HFFc6 (cell line): ENCODE results near the gene REEP6. TPM values are rescaled to one million over a fixed set of nuclear protein-coding genes. Genes with fewer than 3 reads are reported as not detected.
"Not testable (repeated sequence)": the region's sequence is repeated elsewhere in the genome, so short reads cannot be mapped to it uniquely, and the experiment has no call there.

ENCODE experiments used
- DNase-seq: peaks from one replicate; pipeline ENCODE4 v3.0.0-alpha.2; 2018
- H3K27ac Mint-ChIP-seq: 2 replicates; pipeline ENCODE4 v1.8.0; 2020; ENCODE audit warnings: mild to moderate bottlenecking, mixed read lengths
- H3K27me3 Mint-ChIP-seq: 2 replicates; pipeline ENCODE4 v1.8.0; 2021; ENCODE audit warnings: mild to moderate bottlenecking, moderate library complexity, mixed read lengths; ENCODE audit not compliant: insufficient read depth
- H3K36me3 Mint-ChIP-seq: 2 replicates; pipeline ENCODE4 v1.8.0; 2021; ENCODE audit warnings: low read depth, mixed read lengths
- H3K4me1 Mint-ChIP-seq: 2 replicates; pipeline ENCODE4 v1.8.0; 2020; ENCODE audit warnings: low read depth, mixed read lengths
- H3K4me3 Mint-ChIP-seq: 2 replicates; pipeline ENCODE4 v1.8.0; 2020; ENCODE audit warnings: mild to moderate bottlenecking, moderate library complexity, mixed read lengths
- H3K9me3 Mint-ChIP-seq: 2 replicates; pipeline ENCODE4 v1.8.0; 2020; ENCODE audit warnings: mild to moderate bottlenecking, mixed read lengths
- total RNA-seq, 6 experiments: library from RNA; stranded (reverse); fragmentation: NEBNext Ultra II Directional; extraction: Animal tissue kit (Norgen Biotek cat#: 25700); gene quantifications; 2 replicates in 1 of 6; 3 replicates in 5 of 6; pipeline ENCODE4 v1.2.3, GENCODE V29; 2021
- TF ChIP-seq, protein P1 (sequence below): fragments of 200-600 bp; sonication (generic); IDR thresholded peaks from 2 replicates; pipeline ENCODE4 v1.5.0; 2021; ENCODE audit warnings: antibody characterized with exemption, mild to moderate bottlenecking

Gene REEP6
- total RNA-seq, 6 experiments from 2014 or later, result 1.7 to 4.6 (median 2.1) TPM

DNA sequence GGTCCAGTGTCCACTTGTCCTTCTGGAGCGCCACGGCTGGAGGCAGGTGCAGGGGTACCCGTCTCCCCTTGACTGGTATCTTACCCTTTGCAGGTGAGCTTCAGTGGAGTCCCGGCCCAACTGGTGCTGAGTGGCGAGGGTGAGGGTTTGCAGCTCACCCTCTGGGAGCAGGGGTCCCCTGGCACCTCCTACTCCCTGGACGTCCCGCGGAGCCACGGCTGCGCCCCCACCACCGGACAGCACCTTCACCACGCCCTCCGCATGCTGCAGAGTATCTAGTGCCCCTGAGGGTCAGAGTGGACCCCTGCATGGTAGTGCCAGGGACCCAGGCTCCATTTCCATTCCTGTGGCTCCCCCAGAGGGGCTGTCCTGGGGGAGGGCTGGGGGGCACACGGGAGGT, 44.0 kb downstream of the REEP6 start:
- Mint-ChIP-seq H3K9me3 (no peaks in the 10 kb centered on the region), H3K36me3 (no peaks in the 10 kb centered on the region), H3K4me1 (no peaks in the 10 kb centered on the region; the same call in 1 of the 2 replicates), H3K4me3 (no peak overlapping the region), H3K27ac (no peak overlapping the region), H3K27me3 (peaks cover 14% of the 10 kb centered on the region)
- DNase-seq, result no peak
- TF ChIP-seq, protein P1, sequence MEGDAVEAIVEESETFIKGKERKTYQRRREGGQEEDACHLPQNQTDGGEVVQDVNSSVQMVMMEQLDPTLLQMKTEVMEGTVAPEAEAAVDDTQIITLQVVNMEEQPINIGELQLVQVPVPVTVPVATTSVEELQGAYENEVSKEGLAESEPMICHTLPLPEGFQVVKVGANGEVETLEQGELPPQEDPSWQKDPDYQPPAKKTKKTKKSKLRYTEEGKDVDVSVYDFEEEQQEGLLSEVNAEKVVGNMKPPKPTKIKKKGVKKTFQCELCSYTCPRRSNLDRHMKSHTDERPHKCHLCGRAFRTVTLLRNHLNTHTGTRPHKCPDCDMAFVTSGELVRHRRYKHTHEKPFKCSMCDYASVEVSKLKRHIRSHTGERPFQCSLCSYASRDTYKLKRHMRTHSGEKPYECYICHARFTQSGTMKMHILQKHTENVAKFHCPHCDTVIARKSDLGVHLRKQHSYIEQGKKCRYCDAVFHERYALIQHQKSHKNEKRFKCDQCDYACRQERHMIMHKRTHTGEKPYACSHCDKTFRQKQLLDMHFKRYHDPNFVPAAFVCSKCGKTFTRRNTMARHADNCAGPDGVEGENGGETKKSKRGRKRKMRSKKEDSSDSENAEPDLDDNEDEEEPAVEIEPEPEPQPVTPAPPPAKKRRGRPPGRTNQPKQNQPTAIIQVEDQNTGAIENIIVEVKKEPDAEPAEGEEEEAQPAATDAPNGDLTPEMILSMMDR, result no peak

DNA sequence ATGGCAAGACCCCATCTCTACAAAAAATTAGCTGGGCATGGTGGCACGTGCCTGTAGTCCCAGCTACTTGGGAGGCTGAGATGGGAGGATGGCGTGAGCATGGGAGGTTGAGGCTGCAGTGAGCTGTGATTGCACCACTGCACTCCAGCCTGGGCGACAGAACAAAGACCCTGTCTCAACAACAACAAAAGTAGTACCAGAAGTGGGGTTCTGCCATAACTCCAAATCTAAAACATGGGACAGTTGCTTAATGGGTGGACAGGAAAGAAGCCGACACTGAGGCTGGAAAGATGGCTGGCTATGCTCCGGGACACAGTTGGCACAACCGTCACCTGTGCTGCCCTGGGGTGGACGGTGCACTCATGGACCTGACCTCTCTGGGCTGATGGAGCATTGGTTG, 44.7 kb downstream of the REEP6 start:
- H3K9me3 Mint-ChIP-seq, H3K27ac Mint-ChIP-seq, H3K4me1 Mint-ChIP-seq, DNase-seq, H3K36me3 Mint-ChIP-seq, H3K4me3 Mint-ChIP-seq: not testable (repeated sequence)
- peaks cover 21% of the 10 kb centered on the region for H3K27me3 Mint-ChIP-seq

DNA sequence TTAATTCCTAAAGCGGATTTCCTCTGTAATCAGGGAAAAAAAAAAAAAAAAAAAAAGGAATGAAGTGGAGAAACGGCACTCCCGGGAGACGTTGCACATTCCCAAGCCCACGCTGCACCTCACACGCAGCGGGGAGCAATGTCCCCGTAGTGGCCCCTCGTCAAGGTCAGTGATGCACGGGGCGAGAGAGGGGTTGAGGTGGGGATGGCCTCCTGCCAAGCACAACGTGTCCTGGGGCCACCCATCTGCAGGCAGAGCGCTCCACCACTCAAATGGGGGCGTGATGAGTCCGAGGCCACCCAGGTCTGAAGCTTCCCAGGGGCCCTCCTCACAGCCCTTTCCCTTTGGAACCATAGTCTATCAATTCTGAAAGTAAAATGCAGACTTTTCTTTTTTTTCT, 48.0 kb downstream of the REEP6 start:
- Mint-ChIP-seq H3K4me3 (no peak overlapping the region), H3K27ac (no peak overlapping the region), H3K9me3 (no peaks in the 10 kb centered on the region), H3K27me3 (peaks cover 32% of the 10 kb centered on the region), H3K4me1 (peaks cover 5% of the 10 kb centered on the region), H3K36me3 (no peaks in the 10 kb centered on the region)
- TF ChIP-seq, protein P1, result no peak
- DNase-seq, result no peak

DNA sequence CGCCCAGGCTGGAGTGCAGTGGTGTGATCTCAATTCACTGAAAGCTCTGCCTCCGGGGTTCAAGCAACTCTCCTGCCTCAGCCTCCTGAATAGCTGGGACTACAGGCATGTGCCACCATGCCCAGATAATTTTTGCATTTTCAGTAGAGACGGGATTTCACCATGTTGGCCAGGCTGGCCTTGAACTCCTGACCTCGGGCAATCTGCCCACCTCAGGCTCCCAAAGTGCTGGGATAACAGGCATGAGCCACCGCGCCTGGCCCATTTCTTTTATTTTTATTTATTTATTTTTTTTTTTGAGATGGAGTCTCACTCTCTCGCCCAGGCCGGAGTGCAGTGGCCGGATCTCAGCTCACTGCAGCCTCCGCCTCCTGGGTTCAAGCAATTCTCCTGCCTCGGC, 48.8 kb downstream of the REEP6 start:
- H3K9me3 Mint-ChIP-seq, H3K27ac Mint-ChIP-seq, H3K36me3 Mint-ChIP-seq, H3K4me3 Mint-ChIP-seq, H3K4me1 Mint-ChIP-seq, DNase-seq: not testable (repeated sequence)
- peaks cover 32% of the 10 kb centered on the region for H3K27me3 Mint-ChIP-seq

DNA sequence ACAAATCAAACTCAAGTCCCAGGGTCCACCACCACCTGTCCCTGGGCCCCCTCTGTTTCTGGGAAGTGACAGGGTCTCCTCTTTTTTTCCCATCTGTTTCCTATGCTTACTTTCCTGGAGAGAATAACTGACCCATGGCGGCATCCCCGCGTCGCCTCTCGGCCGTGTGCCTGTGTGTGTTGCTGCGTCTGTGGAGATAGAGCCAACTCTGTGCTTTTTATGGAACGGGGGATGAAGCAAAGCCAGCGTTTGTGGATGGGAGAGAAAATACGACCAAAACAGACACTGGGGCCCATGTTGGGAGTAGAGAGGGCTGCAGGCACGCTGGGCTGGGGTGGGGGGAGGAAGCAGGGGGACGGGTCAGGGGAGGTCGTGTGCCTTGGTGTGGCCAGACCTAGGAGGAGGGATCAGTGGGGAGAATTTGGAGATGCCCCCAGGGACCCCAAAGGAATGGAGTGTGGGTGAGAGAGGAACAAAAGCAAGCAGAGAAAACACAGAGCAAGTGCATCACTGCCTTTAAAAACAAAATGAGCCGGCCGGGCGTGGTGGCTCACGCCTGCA, 49.5 kb downstream of the REEP6 start:
- DNase-seq, result no peak
- H3K27ac Mint-ChIP-seq, result no peak overlapping the region
- TF ChIP-seq, protein P1, result no peak
- no peaks in the 10 kb centered on the region for H3K9me3 Mint-ChIP-seq
- peaks cover 5% of the 10 kb centered on the region for H3K4me1 Mint-ChIP-seq
- H3K27me3 Mint-ChIP-seq, result peaks cover 31% of the 10 kb centered on the region
- H3K36me3 Mint-ChIP-seq, result no peaks in the 10 kb centered on the region
- no peak overlapping the region for H3K4me3 Mint-ChIP-seq

Other genes starting within 250 kb of the REEP6 start
- gene ATP5F1D, start 249.4 kb upstream of the REEP6 start, total RNA-seq, result 100 to 1,000 TPM; 190 to 243 (median 217) TPM
- gene MIDN, start 242.6 kb upstream of the REEP6 start, total RNA-seq, result 10 to 100 TPM; 58.4 to 73.3 (median 67.4) TPM
- 100 to 1,000 TPM; 160 to 243 (median 190) TPM for gene CIRBP, start 221.8 kb upstream of the REEP6 start, total RNA-seq
- 10 to 100 TPM; 54.2 to 77.6 (median 63.8) TPM for gene FAM174C, start 215.7 kb upstream of the REEP6 start, total RNA-seq
- gene EFNA2, start 205.3 kb upstream of the REEP6 start, total RNA-seq, result not detected
- 100 to 1,000 TPM in 2 of 6 experiments, 10 to 100 TPM in 4; 91.9 to 105 (median 97.6) TPM for gene NDUFS7, start 107.3 kb upstream of the REEP6 start, total RNA-seq
- 10 to 100 TPM; 55.2 to 71.3 (median 67.7) TPM for gene GAMT, start 89.6 kb upstream of the REEP6 start, total RNA-seq
- gene DAZAP1, start 83.6 kb upstream of the REEP6 start, total RNA-seq, result 100 to 1,000 TPM in 4 of 6 experiments, 10 to 100 TPM in 2; 87.2 to 109 (median 103) TPM
- 1,000 to 10,000 TPM; 1,047 to 1,358 (median 1,277) TPM for gene RPS15, start 52.8 kb upstream of the REEP6 start, total RNA-seq
- gene APC2, start 41.1 kb upstream of the REEP6 start, total RNA-seq, result under 1 TPM; 0.18 to 0.47 (median 0.32) TPM
- 10 to 100 TPM; 26.7 to 34.8 (median 29.6) TPM for gene C19orf25, start 12.0 kb upstream of the REEP6 start, total RNA-seq
- gene PCSK4, start 831 bp upstream of the REEP6 start, total RNA-seq, result 1 to 10 TPM in 3 of 6 experiments, under 1 TPM in 3; 0.34 to 1.2 (median 0.98) TPM
- gene ADAMTSL5, start 21.8 kb downstream of the REEP6 start, total RNA-seq, result 10 to 100 TPM; 14.9 to 20.5 (median 16.2) TPM
- gene PLK5, start 32.9 kb downstream of the REEP6 start, total RNA-seq, result 1 to 10 TPM in 1 of 6 experiments, under 1 TPM in 5; 0.26 to 1.3 (median 0.70) TPM
- gene MEX3D, start 77.1 kb downstream of the REEP6 start, total RNA-seq, result 10 to 100 TPM; 28.6 to 36.7 (median 31.4) TPM
- 100 to 1,000 TPM in 1 of 6 experiments, 10 to 100 TPM in 5; 75.6 to 104 (median 85.7) TPM for gene MBD3, start 101.7 kb downstream of the REEP6 start, total RNA-seq
- 100 to 1,000 TPM; 178 to 319 (median 252) TPM for gene UQCR11, start 114.3 kb downstream of the REEP6 start, total RNA-seq
- 100 to 1,000 TPM in 1 of 6 experiments, 10 to 100 TPM in 5; 74.9 to 102 (median 82.0) TPM for gene TCF3, start 161.4 kb downstream of the REEP6 start, total RNA-seq